CD4-positive, alpha-beta T cell (primary cell): Measurements from ENCODE around the gene TEX29. TPM values are rescaled to one million over a fixed set of nuclear protein-coding genes. Genes with fewer than 3 reads are reported as not detected.

Source experiments
- ATAC-seq: fragments of 200-7000 bp; cut with Tn5 transposase; one replicate; pipeline ENCODE4 v1.10.0; 2022; ENCODE audit warnings: mild to moderate bottlenecking; ENCODE audit not compliant: poor library complexity
- CTCF ChIA-PET: fragments of 350-600 bp; sonication (Branson Sonifier 250); formaldehyde crosslinking; loops from one replicate; lab custom pipeline; 2021; ENCODE audit warnings: antibody characterized with exemption, inconsistent platforms; lab: Charles Lee
- POLR2A ChIA-PET: fragments of 350-600 bp; sonication (Branson Sonifier 250); formaldehyde crosslinking; loops from one replicate; lab custom pipeline; 2021; ENCODE audit warnings: antibody characterized with exemption, inconsistent platforms; lab: Charles Lee
- DNase-seq, 14 experiments: peaks; one replicate each; pipeline ENCODE4 v3.0.0-alpha.2; 2013 to 2020; ENCODE audit warnings: mixed read lengths in 2 of 14
- H3K27ac ChIP-seq, 2 donors: one replicate each; pipeline versions ENCODE4 v1.5.1 to v1.7.0; 2013; ENCODE audit warnings: low read length in 2 of 2, low read depth in 1 of 2, mild to moderate bottlenecking in 1 of 2
- H3K27me3 ChIP-seq, 2 experiments: 1 replicate in 1 of 2; 2 replicates in 1 of 2; pipeline versions ENCODE4 v1.6.1 to v1.7.0; 2013; ENCODE audit warnings: low read length in 2 of 2, control low read depth in 1 of 2, mild to moderate bottlenecking in 1 of 2, moderate library complexity in 1 of 2; ENCODE audit not compliant: insufficient read depth in 2 of 2, control insufficient read depth in 1 of 2
- H3K36me3 ChIP-seq: one replicate; pipeline ENCODE4 v1.6.1; 2013; ENCODE audit warnings: low read length, control low read depth; ENCODE audit not compliant: insufficient read depth
- H3K4me1 ChIP-seq: one replicate; pipeline ENCODE4 v1.6.1; 2013; ENCODE audit warnings: low read length, control low read depth; ENCODE audit not compliant: insufficient read depth
- H3K4me3 ChIP-seq: one replicate; pipeline ENCODE4 v1.5.1; 2013; ENCODE audit warnings: mild to moderate bottlenecking, low read length, moderate library complexity
- H3K9me3 ChIP-seq, 2 experiments: 1 replicate in 1 of 2; 2 replicates in 1 of 2; pipeline versions ENCODE4 v1.6.1 to v1.7.0; 2013; ENCODE audit warnings: low read length in 2 of 2, mild to moderate bottlenecking in 2 of 2, control low read depth in 1 of 2, moderate library complexity in 1 of 2; ENCODE audit not compliant: control insufficient read depth in 1 of 2, insufficient read depth in 1 of 2
- H3K27ac Mint-ChIP-seq: one replicate; pipeline ENCODE4 v1.8.0; 2020; ENCODE audit warnings: mixed read lengths
- H3K27me3 Mint-ChIP-seq: one replicate; pipeline ENCODE4 v1.8.0; 2021; ENCODE audit warnings: mixed read lengths
- H3K36me3 Mint-ChIP-seq: one replicate; pipeline ENCODE4 v1.8.0; 2021; ENCODE audit warnings: low read depth, mixed read lengths
- H3K4me1 Mint-ChIP-seq: one replicate; pipeline ENCODE4 v1.8.0; 2021; ENCODE audit warnings: low read depth, mixed read lengths
- H3K4me3 Mint-ChIP-seq: one replicate; pipeline ENCODE4 v1.8.0; 2020; ENCODE audit warnings: mild to moderate bottlenecking, mixed read lengths
- H3K9me3 Mint-ChIP-seq: one replicate; pipeline ENCODE4 v1.8.0; 2020; ENCODE audit warnings: mixed read lengths
- intact Hi-C, 2 experiments: fragments of 100-400 bp; cut with DNase I in 1 of 2; cut with micrococcal nuclease in 1 of 2; formaldehyde crosslinking; loops; one replicate each; pipeline versions ENCODE4 v1.15.1 to v1.9.0; 2023 to 2025; cut with DNase I, micrococcal nuclease
- total RNA-seq, 174 experiments: library from RNA in 2 of 174; stranded (reverse) in 2 of 174; gene quantifications; one replicate each; pipeline ENCODE4 v1.2.3 and lab custom pipeline; 2021 to 2026
- TF ChIP-seq, protein P1 (sequence below): fragments of 200-600 bp; IDR thresholded peaks from one replicate; pipeline ENCODE4 v1.8.0; 2022; ENCODE audit warnings: antibody characterized with exemption, mild to moderate bottlenecking

TEX29 gene
- total RNA-seq, 2 experiments from 2014 or later = 0.52 to 1.0 TPM

DNA sequence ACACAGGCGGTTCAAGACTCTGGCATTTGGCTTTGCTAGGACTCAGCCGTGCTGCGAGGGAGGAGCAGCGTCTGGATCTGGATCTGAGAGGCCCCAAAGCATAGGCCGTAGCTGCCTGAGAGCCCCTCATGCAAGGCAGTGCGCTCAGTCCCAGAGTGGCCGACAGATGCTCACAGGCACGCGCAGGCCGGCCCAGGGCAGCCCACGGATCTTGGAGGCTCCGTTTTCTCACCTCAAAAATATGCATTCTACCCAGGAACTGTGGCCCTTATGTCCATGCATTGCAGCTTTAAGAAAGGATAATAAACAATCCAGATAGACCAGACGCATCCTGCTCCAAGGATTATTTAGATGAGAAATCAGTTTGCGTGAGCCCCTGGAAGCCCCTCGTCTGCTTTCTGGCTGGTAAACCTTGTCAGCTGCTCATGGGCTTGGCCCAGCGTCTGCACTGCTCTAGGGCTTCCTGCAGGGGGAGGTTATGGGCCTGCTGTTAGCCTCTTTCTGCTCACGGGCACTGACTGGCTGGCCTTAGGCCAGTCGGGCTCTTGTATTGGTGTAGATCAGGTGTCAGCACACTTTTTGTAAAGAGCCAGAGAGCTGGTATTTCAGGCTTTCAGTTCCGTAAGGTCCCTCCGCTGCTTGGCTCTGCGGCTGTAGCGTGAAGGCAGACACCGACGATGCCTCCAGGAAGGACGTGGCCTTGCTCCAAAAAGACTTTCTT, 24.2 kb downstream of the TEX29 start:
- ChIA-PET POLR2A (no interaction called here), CTCF (no interaction called here)
- Histone ChIP-seq H3K4me1 (no peaks in the 10 kb centered on the region), H3K4me3 (no peak overlapping the region), H3K36me3 (no peaks in the 10 kb centered on the region), H3K27me3 (no peaks in the 10 kb centered on the region), H3K9me3 (peaks cover 0 to 9% of the 10 kb centered on the region in 2 experiments), H3K27ac (no peak overlapping the region)
- no peak overlapping the region for H3K4me3 Mint-ChIP-seq
- H3K9me3 Mint-ChIP-seq = no peaks in the 10 kb centered on the region
- no peak for DNase-seq
- intact Hi-C loops = no loop called here
- TF ChIP-seq, protein P1, sequence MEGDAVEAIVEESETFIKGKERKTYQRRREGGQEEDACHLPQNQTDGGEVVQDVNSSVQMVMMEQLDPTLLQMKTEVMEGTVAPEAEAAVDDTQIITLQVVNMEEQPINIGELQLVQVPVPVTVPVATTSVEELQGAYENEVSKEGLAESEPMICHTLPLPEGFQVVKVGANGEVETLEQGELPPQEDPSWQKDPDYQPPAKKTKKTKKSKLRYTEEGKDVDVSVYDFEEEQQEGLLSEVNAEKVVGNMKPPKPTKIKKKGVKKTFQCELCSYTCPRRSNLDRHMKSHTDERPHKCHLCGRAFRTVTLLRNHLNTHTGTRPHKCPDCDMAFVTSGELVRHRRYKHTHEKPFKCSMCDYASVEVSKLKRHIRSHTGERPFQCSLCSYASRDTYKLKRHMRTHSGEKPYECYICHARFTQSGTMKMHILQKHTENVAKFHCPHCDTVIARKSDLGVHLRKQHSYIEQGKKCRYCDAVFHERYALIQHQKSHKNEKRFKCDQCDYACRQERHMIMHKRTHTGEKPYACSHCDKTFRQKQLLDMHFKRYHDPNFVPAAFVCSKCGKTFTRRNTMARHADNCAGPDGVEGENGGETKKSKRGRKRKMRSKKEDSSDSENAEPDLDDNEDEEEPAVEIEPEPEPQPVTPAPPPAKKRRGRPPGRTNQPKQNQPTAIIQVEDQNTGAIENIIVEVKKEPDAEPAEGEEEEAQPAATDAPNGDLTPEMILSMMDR = no peak
- no peak overlapping the region for H3K27ac Mint-ChIP-seq
- no peaks in the 10 kb centered on the region for H3K27me3 Mint-ChIP-seq
- H3K36me3 Mint-ChIP-seq = no peaks in the 10 kb centered on the region
- ATAC-seq = no peak
- no peaks in the 10 kb centered on the region for H3K4me1 Mint-ChIP-seq

DNA sequence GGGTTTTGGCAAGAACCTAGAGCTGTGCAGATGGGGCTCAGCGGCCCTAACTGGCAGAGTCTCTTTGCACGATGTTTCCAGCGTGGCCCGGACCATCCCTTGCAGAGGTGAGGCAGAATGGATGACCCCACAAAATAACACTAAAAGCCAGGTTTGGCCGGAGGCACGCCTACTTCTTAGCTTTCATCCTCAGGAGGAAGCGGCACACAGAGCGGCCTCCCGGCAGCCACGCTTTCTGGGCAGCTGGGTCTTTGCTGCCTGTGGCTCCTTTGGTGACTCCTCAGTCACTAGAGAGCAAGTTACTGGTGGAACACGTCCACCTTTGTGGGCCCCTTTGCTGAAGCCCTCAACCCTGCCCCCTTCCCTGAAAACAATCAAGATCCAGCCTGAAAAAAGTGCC, 25.2 kb downstream of the TEX29 start:
- Histone ChIP-seq H3K9me3 (peaks cover 0 to 5% of the 10 kb centered on the region in 2 experiments), H3K36me3 (no peaks in the 10 kb centered on the region), H3K27ac (no peak overlapping the region), H3K4me3 (no peak overlapping the region), H3K4me1 (no peaks in the 10 kb centered on the region), H3K27me3 (no peaks in the 10 kb centered on the region)
- POLR2A ChIA-PET = no interaction called here
- Mint-ChIP-seq H3K4me1 (no peaks in the 10 kb centered on the region), H3K27me3 (no peaks in the 10 kb centered on the region), H3K27ac (no peak overlapping the region), H3K4me3 (no peak overlapping the region), H3K9me3 (no peaks in the 10 kb centered on the region), H3K36me3 (no peaks in the 10 kb centered on the region)
- TF ChIP-seq, protein P1 = no peak
- DNase-seq (no peak), ATAC-seq (no peak)
- intact Hi-C loops = no loop called here
- CTCF ChIA-PET = no interaction called here

DNA sequence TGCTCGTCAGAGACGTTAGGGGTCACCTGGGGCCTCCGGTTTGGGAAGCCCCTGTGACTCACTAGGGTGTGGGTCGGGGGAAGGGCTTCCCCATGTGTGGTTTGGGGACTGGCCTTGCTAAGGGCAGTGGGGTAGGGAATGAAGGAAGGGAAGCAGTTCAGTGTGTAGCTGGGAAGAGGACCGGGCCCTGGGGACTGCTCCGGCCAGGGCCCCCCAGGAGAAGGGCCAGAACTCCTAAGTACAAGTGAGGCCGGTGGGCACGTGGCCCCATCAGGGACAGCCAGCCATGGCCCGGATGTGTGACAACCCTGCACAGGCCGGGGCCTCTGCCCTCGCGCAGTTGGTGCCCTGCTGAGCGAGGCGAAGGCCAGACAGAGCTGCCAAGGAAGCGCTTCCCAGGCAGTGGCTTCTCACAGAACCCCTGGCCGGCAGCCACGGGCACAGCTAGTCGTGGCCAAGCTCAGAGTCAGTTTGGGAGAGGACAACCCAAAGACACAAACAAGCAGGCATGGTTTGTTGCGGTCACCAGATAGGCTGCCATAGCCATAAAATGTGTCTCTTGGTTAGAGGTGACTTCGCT, 25.7 kb downstream of the TEX29 start:
- Histone ChIP-seq H3K4me1 (no peaks in the 10 kb centered on the region), H3K27me3 (no peaks in the 10 kb centered on the region), H3K27ac (no peak overlapping the region), H3K9me3 (peaks cover 0 to 5% of the 10 kb centered on the region in 2 experiments), H3K4me3 (no peak overlapping the region), H3K36me3 (no peaks in the 10 kb centered on the region)
- ATAC-seq = no peak
- intact Hi-C loops = no loop called here
- Mint-ChIP-seq H3K27ac (no peak overlapping the region), H3K4me1 (no peaks in the 10 kb centered on the region), H3K4me3 (no peak overlapping the region), H3K27me3 (no peaks in the 10 kb centered on the region), H3K9me3 (no peaks in the 10 kb centered on the region), H3K36me3 (no peaks in the 10 kb centered on the region)
- CTCF ChIA-PET = no interaction called here
- POLR2A ChIA-PET = no interaction called here
- no peak for DNase-seq
- TF ChIP-seq, protein P1 = no peak
